ENCODE measurements around the gene ZDHHC18. TPM values are rescaled to one million over a fixed set of nuclear protein-coding genes. Genes with fewer than 3 reads are reported as not detected.

The ZDHHC18 gene, protein sequence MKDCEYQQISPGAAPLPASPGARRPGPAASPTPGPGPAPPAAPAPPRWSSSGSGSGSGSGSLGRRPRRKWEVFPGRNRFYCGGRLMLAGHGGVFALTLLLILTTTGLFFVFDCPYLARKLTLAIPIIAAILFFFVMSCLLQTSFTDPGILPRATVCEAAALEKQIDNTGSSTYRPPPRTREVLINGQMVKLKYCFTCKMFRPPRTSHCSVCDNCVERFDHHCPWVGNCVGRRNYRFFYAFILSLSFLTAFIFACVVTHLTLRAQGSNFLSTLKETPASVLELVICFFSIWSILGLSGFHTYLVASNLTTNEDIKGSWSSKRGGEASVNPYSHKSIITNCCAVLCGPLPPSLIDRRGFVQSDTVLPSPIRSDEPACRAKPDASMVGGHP
- 16.5 TPM for total RNA-seq (2013)
- polyA plus RNA-seq, result 10 to 100 TPM in 1 of 3 donors, 1 to 10 TPM in 2; 3.1 to 46.6 (median 6.0) TPM
- 15.2 and 20.9 TPM in 2 replicates for polyA minus RNA-seq
- total RNA-seq, result 5.8 to 38.3 (median 24.7) reads per million in 11 experiments

DNA sequence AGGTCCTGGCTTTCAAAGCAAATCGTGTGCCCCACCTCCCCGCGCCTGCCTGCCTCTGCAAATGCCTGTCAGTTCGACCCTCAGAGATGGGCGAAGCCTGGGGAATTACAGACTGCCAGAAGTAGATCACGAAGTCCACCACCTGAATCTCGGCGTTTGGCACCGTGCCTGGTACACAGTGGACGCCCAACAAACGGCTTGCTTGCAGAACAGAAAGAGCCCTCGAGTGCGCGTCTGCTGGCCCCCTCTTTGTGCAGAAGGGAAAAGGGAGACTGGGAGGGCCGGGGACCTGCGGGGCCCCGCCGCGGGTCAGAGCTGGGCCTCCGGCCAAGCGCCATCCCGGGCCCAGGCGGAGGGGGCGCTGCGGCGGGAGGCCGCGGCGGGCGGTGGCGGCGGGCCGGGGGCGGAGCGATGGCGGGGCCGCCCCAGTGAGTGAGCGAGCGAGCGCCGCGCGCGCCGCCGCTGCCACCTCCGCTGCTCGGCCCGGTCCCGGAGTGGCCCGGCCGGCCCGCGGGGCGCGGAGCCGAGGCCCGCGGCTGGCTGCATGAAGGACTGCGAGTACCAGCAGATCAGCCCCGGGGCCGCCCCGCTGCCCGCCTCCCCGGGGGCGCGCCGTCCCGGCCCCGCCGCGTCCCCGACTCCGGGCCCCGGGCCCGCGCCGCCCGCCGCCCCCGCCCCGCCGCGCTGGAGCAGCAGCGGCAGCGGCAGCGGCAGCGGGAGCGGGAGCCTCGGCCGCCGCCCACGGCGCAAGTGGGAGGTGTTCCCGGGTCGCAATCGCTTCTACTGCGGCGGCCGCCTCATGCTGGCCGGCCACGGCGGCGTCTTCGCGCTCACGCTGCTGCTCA, at the start of gene ZDHHC18:
TSS of gene ZDHHC18 (plus strand) at position 428 of the 845 bp plus-strand sequence. CDS start at position 545, 117 bp downstream.
- Histone ChIP-seq H3K27me3 (ENCODE audit: control insufficient read depth in 2 of 2, insufficient read depth in 2 of 2, low read length in 2 of 2) (no peaks in the 10 kb centered on the region), H3K27ac (ENCODE audit: low read depth in 1 of 2, low read length in 2 of 2) (peak within 1 kb of the TSS in 1 of 2 donors; percentile 68), H2AFZ (ENCODE audit: insufficient read depth, low read depth, low read length, poor library complexity, severe bottlenecking) (peak within 1 kb of the TSS; percentile 98), H3K79me2 (ENCODE audit: insufficient read depth, low read length) (peaks cover 38% of the 10 kb centered on the region), H4K20me1 (ENCODE audit: insufficient read depth, low read length) (peaks cover 38% of the 10 kb centered on the region), H3K4me1 (ENCODE audit: control insufficient read depth in 1 of 2, insufficient read depth in 2 of 2, low read length in 2 of 2) (peaks cover 44 to 60% of the 10 kb centered on the region in 2 donors), H3K36me3 (replicated peaks in 1 of 2; ENCODE audit: control insufficient read depth in 1 of 2, insufficient read depth in 2 of 2, low read length in 2 of 2) (no peaks in the 10 kb centered on the region), H3K4me3 (replicated peaks in 1 of 3; ENCODE audit: low read depth in 2 of 3, low read length in 3 of 3) (peak within 1 kb of the TSS; percentile 55 to 81 (median 65)), H3K4me2 (replicated peaks; ENCODE audit: extremely low read depth, low read length, poor library complexity, severe bottlenecking) (peak within 1 kb of the TSS; percentile 88), H3K9me3 (replicated peaks in 1 of 2; ENCODE audit: control insufficient read depth in 1 of 2, insufficient read depth in 1 of 2, low read length in 2 of 2) (no peaks in the 10 kb centered on the region), H3K9ac (ENCODE audit: insufficient read depth, low read length, poor library complexity, severe bottlenecking) (peak within 1 kb of the TSS; percentile 59)
- intact Hi-C loops (cut with micrococcal nuclease), result loop anchor here in 1 of 2 donors (5.0 kb wide), 1 partner anchor 36 kb away; the partner anchor contains the start of gene SFN
- Mint-ChIP-seq H3K27ac (peak within 1 kb of the TSS; percentile 54 to 93 (median 90)), H3K9me3 (peaks cover 0 to 2% (median 0%) of the 10 kb centered on the region in 7 donors), H3K4me1 (peaks cover 57% of the 10 kb centered on the region), H3K27me3 (ENCODE audit: low read depth in 3 of 3) (peaks cover 2 to 3% (median 2%) of the 10 kb centered on the region in 3 donors), H3K36me3 (peaks cover 10 to 19% of the 10 kb centered on the region in 2 donors), H3K4me3 (peak within 1 kb of the TSS; percentile 91 to 95)
- WGBS (ENCODE audit: insufficient coverage), result under 1% methylated on average over 88 of the region's 107 CpGs
- DNase-seq, result peak; percentile 29 to 62 (median 61)
- TF ChIP-seq, protein P1, sequence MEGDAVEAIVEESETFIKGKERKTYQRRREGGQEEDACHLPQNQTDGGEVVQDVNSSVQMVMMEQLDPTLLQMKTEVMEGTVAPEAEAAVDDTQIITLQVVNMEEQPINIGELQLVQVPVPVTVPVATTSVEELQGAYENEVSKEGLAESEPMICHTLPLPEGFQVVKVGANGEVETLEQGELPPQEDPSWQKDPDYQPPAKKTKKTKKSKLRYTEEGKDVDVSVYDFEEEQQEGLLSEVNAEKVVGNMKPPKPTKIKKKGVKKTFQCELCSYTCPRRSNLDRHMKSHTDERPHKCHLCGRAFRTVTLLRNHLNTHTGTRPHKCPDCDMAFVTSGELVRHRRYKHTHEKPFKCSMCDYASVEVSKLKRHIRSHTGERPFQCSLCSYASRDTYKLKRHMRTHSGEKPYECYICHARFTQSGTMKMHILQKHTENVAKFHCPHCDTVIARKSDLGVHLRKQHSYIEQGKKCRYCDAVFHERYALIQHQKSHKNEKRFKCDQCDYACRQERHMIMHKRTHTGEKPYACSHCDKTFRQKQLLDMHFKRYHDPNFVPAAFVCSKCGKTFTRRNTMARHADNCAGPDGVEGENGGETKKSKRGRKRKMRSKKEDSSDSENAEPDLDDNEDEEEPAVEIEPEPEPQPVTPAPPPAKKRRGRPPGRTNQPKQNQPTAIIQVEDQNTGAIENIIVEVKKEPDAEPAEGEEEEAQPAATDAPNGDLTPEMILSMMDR (IDR thresholded peaks at IDR 0.05), result peak; percentile 58

Data from CD14-positive monocyte (primary cell).